ENCODE measurements around the gene KLHL5.

DNA sequence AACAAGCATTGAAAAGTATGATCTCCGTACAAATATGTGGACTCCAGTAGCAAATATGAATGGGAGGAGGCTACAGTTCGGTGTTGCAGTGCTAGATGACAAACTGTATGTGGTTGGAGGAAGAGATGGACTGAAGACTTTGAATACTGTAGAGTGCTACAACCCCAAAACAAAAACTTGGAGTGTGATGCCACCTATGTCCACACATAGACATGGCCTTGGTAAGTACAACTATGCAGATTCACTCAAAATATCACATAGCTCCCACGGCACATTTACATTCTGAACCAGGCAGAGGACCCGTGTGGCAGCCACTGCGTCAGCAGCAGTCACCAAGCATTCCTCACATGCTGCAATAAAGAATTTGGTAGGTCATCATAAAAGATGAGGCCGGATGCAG, 41.3 kb downstream of the KLHL5 start:
- TF ChIP-seq, protein P1, sequence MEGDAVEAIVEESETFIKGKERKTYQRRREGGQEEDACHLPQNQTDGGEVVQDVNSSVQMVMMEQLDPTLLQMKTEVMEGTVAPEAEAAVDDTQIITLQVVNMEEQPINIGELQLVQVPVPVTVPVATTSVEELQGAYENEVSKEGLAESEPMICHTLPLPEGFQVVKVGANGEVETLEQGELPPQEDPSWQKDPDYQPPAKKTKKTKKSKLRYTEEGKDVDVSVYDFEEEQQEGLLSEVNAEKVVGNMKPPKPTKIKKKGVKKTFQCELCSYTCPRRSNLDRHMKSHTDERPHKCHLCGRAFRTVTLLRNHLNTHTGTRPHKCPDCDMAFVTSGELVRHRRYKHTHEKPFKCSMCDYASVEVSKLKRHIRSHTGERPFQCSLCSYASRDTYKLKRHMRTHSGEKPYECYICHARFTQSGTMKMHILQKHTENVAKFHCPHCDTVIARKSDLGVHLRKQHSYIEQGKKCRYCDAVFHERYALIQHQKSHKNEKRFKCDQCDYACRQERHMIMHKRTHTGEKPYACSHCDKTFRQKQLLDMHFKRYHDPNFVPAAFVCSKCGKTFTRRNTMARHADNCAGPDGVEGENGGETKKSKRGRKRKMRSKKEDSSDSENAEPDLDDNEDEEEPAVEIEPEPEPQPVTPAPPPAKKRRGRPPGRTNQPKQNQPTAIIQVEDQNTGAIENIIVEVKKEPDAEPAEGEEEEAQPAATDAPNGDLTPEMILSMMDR (IDR thresholded peaks at IDR 0.05), result no peak
- TF ChIP-seq POLR2A (IDR thresholded peaks at IDR 0.05), result no peak
